NCI-H2081 treated with DMSO at 0.1 percent for 48 hours (cell line): ENCODE measurements around the gene SUMO3.

Experiments used
- DNase-seq: peaks from one replicate; lab custom pipeline; 2025; lab: John Stamatoyannopoulos, UW

SUMO3 gene

GRCh38 chr21:44758781-44759627 is 58.9 kb downstream of the SUMO3 start:
- no peak for DNase-seq

DNA sequence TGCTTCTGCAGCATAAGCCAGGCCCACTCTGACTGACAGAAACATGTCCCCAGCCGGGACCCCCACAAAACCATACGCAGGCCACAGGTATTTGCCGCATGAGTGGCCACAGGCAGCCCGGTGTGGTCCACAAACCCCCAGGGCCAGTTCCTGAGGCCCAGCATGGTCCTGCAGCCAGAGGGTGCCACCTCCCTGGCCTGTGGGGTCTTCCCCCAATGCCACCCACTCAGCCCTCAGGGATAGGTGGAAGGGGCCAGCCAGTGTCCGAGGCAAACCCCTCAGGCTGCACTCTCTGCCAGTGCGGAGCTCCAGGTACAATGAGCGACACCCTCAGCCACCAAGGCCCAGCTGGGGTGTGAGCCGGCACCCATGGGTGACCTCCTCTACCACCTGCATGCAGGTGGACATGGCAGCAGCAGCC is 59.7 kb downstream of the SUMO3 start:
- DNase-seq, result no peak

- DNase-seq, result no peak
Observed at GRCh38 chr21:44757731-44758130, 60.1 kb downstream of the SUMO3 start.

- DNase-seq, result no peak
Observed at GRCh38 chr21:44756423-44757185, 61.3 kb downstream of the SUMO3 start.
